Mucosa of descending colon (tissue), 3 donors: Measurements from ENCODE around the gene CREG2. TPM values are rescaled to one million over a fixed set of nuclear protein-coding genes. Genes with fewer than 3 reads are reported as not detected.

ENCODE experiments used
- ATAC-seq: fragments of 200-7000 bp; cut with Tn5 transposase; one replicate; pipeline ENCODE4 v1.9.1; 2020; ENCODE audit warnings: mild to moderate bottlenecking, moderate library complexity
- DNase-seq, 3 donors: peaks; one replicate each; pipeline ENCODE4 v3.0.0-alpha.2; 2020
- H3K36me3 ChIP-seq: fragments of 200-600 bp; one replicate; pipeline ENCODE4 v1.8.0; 2021; ENCODE audit warnings: low read depth, mild to moderate bottlenecking
- H3K4me1 ChIP-seq: fragments of 200-600 bp; one replicate; pipeline ENCODE4 v1.8.0; 2021; ENCODE audit warnings: low read depth, mild to moderate bottlenecking
- H3K4me3 ChIP-seq: fragments of 200-600 bp; one replicate; pipeline ENCODE4 v1.8.0; 2021; ENCODE audit warnings: mild to moderate bottlenecking
- H3K9me3 ChIP-seq: fragments of 200-600 bp; one replicate; pipeline ENCODE4 v1.8.0; 2021; ENCODE audit warnings: mild to moderate bottlenecking
- CTCF ChIP-seq: fragments of 200-600 bp; IDR thresholded peaks from one replicate; pipeline ENCODE4 v1.8.0; 2022; ENCODE audit warnings: antibody characterized with exemption, mild to moderate bottlenecking
- intact Hi-C, 2 donors: fragments of 100-400 bp; cut with DNase I in 1 of 2; cut with micrococcal nuclease in 1 of 2; formaldehyde crosslinking; loops; one replicate each; pipeline versions ENCODE4 v1.11.0 to v1.11.1; 2022; cut with DNase I, micrococcal nuclease
- total RNA-seq, 3 donors: library from RNA; stranded (reverse); fragmentation: NEBNext Ultra II Directional in 2 of 3; extraction: Animal tissue kit (Norgen Biotek cat#: 25700) in 2 of 3; gene quantifications; one replicate each; pipeline versions ENCODE4 v1.2.1 to v1.2.4, GENCODE V29; 2021 to 2023
- donor health status: DM: no; HTN: no; CAD: no; lungs with moderate emphysema.
- donor health status: DM: no; HTN: no; CAD: no.
- donor health status: DM: no; HTN: yes; CAD: no.

Gene CREG2
- total RNA-seq, 3 donors from 2014 or later: 0.19 to 1.1 TPM; not detected in 1

- TF ChIP-seq CTCF: no peak
- intact Hi-C loops: loop anchor here in 1 of 2 donors (10.0 kb wide), 1 partner anchor 425 kb away; no protein-coding TSS in a partner anchor
- Histone ChIP-seq H3K4me1 (no peaks in the 10 kb centered on the region), H3K4me3 (no peak overlapping the region), H3K9me3 (peaks cover 2% of the 10 kb centered on the region), H3K36me3 (no peaks in the 10 kb centered on the region)
- no peak for ATAC-seq
- no peak for DNase-seq
These were observed 22.8 kb upstream of the CREG2 start for GRCh38 chr2:101410114-101410513.

- ATAC-seq: no peak
- intact Hi-C loops: loop anchor here in 1 of 2 donors (10.0 kb wide), 1 partner anchor 425 kb away; no protein-coding TSS in a partner anchor
These were observed 22.4 kb upstream of the CREG2 start for GRCh38 chr2:101409699-101410098.

GRCh38 chr2:101408925-101409324 is 21.6 kb upstream of the CREG2 start:
- intact Hi-C loops: no loop called here
- H3K4me1 ChIP-seq: no peaks in the 10 kb centered on the region
- no peak for DNase-seq
- no peak for ATAC-seq
- TF ChIP-seq CTCF: no peak
- H3K9me3 ChIP-seq: no peaks in the 10 kb centered on the region
- no peak overlapping the region for H3K4me3 ChIP-seq
- H3K36me3 ChIP-seq: no peaks in the 10 kb centered on the region

More at GRCh38 chr2:101409699-101410098, 22.4 kb upstream of the CREG2 start:
- Histone ChIP-seq H3K36me3 (no peaks in the 10 kb centered on the region), H3K4me1 (no peaks in the 10 kb centered on the region), H3K9me3 (no peaks in the 10 kb centered on the region), H3K4me3 (no peak overlapping the region)
- no peak for TF ChIP-seq CTCF
- DNase-seq: no peak

- H3K4me3 ChIP-seq: no peak overlapping the region
- H3K9me3 ChIP-seq: no peaks in the 10 kb centered on the region
- TF ChIP-seq CTCF: no peak
- DNase-seq: no peak
- intact Hi-C loops: no loop called here
- no peak for ATAC-seq
- H3K4me1 ChIP-seq: no peaks in the 10 kb centered on the region
- H3K36me3 ChIP-seq: no peaks in the 10 kb centered on the region
These were observed 18.1 kb upstream of the CREG2 start for GRCh38 chr2:101405351-101405899.

GRCh38 chr2:101403745-101404144 is 16.4 kb upstream of the CREG2 start:
- intact Hi-C loops: no loop called here

More at GRCh38 chr2:101403745-101404144, 16.4 kb upstream of the CREG2 start:
- ATAC-seq: no peak
- no peak for TF ChIP-seq CTCF
- peaks cover 4% of the 10 kb centered on the region for H3K4me1 ChIP-seq
- no peaks in the 10 kb centered on the region for H3K36me3 ChIP-seq
- no peak for DNase-seq
- H3K4me3 ChIP-seq: no peak overlapping the region
- H3K9me3 ChIP-seq: no peaks in the 10 kb centered on the region
